ENCODE measurements around the gene ADGRL3.
"Not testable (repeated sequence)": the region's sequence is repeated elsewhere in the genome, so short reads cannot be mapped to it uniquely, and the experiment has no call there.

The ADGRL3 gene

DNA sequence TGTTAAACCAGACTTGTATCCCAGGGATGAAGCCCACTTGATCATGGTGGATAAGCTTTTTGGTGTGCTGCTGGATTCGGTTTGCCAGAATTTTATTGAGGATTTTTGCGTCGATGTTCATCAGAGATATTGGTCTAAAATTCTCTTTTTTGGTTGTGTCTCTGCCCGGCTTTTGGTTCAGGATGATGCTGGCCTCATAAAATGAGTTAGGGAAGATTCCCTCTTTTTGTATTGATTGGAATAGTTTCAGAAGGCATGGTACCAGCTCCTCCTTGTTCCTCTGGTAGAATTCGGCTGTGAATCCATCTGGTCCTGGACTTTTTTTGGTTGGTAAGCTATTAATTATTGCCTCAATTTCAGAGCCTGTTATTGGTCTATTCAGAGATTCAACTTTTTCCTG is 556.8 kb downstream of the ADGRL3 start:
- DNase-seq (ENCODE audit: low read depth) = not testable (repeated sequence)

DNA sequence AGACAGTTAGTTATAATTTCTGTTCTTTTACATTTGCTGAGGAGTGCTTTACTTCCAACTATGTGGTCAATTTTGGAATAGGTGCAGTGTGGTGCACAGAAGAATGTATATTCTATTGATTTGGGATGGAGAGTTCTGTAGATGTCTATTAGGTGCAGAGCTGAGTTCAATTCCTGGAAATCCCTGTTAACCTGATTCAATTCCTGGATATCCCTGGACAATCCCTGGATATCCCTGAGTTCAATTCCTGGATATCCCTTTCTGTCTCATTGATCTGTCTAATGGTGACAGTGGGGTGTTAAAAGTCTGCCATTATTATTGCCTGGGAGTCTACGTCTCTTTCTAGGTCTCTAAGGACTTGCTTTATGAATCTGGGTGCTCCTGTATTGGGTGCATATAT is 557.9 kb downstream of the ADGRL3 start:
- not testable (repeated sequence) for DNase-seq (ENCODE audit: low read depth)

DNA sequence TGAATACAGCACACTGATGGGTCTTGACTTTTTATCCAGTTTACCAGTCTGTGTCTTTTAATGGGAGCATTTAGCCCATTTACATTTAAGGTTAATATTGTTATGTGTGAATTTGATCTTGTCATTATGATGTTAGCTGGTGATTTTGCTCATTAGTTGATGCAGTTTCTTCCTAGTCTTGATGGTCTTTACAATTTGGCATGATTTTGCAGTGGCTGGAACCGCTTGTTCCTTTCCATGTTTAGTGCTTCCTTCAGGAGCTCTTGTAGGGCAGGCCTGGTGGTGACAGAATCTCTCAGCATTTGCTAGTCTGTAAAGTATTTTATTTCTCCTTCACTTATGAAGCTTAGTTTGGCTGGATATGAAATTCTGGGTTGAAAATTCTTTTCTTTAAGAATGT is 558.5 kb downstream of the ADGRL3 start:
- not testable (repeated sequence) for DNase-seq (ENCODE audit: low read depth)

DNA sequence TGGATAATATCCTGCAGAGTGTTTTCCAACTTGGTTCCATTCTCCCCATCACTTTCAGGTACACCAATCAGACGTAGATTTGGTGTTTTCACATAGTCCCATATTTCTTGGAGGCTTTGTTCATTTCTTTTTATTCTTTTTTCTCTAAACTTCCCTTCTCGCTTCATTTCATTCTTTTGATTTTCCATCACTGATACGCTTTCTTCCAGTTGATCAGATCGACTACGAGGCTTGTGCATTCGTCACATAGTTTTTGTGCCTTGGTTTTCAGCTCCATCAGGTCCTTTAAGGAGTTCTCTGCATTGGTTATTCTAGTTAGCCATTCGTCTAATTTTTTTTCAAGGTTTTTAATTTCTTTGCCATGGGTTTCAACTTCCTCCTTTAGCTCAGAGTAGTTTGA is 559.1 kb downstream of the ADGRL3 start:
- not testable (repeated sequence) for DNase-seq (ENCODE audit: low read depth)

DNA sequence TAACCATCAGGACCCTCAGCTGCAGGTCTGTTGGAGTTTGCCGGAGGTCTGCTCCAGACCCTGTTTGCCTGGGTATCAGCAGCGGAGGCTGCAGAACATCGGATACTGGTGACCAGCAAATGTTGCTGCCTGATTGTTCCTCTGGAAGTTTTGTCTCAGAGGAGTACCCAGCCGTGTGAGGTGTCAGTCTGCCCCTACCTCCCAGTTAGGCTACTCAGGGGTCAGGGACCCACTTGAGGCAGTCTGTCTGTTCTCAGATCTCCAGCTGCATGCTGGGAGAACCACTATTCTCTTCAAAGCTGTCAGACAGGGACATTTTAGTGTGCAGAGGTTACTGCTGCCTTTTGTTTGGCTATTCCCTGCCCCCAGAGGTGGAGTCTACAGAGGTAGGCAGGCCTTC is 559.8 kb downstream of the ADGRL3 start:
- DNase-seq (ENCODE audit: low read depth) = not testable (repeated sequence)

- DNase-seq (ENCODE audit: low read depth) = no peak
Measured at GRCh38 chr4:61760820-61761219, 560.7 kb downstream of the ADGRL3 start.

GRCh38 chr4:61762722-61763627 is 562.8 kb downstream of the ADGRL3 start:
- no peak for DNase-seq (ENCODE audit: low read depth)

DNA sequence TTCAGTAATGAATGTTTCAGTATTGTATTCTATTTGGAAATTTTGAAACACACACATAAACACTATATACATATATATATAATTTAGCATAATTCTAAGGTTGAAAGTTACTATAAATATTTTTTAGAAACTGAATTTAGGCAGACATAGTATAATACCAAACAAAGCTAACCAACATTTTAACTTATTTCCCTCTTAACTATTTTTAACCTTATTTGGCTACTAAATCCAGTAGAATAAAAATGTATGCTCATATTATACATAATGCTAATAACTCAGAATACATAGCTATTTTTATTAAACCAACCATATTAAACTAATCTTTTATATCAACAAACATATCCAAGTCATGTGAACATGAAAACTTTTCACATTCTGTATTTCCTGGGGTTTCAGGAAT is 563.6 kb downstream of the ADGRL3 start:
- DNase-seq (ENCODE audit: low read depth) = no peak

- DNase-seq (ENCODE audit: low read depth) = not testable (repeated sequence)
Measured at GRCh38 chr4:61764090-61764489, 564.0 kb downstream of the ADGRL3 start.

GRCh38 chr4:61769444-61770167 is 569.5 kb downstream of the ADGRL3 start:
- not testable (repeated sequence) for DNase-seq (ENCODE audit: low read depth)

GRCh38 chr4:61770456-61770855 is 570.3 kb downstream of the ADGRL3 start:
- no peak for DNase-seq (ENCODE audit: low read depth)

- no peak for DNase-seq (ENCODE audit: low read depth)
Measured at GRCh38 chr4:61771056-61771455, 570.9 kb downstream of the ADGRL3 start.

- no peak for DNase-seq (ENCODE audit: low read depth)
Measured at GRCh38 chr4:61772126-61772525, 572.0 kb downstream of the ADGRL3 start.

GRCh38 chr4:61773655-61774245 is 573.6 kb downstream of the ADGRL3 start:
- no peak for DNase-seq (ENCODE audit: low read depth)

- DNase-seq (ENCODE audit: low read depth) = no peak
Measured at GRCh38 chr4:61782133-61782532, 582.0 kb downstream of the ADGRL3 start.

DNA sequence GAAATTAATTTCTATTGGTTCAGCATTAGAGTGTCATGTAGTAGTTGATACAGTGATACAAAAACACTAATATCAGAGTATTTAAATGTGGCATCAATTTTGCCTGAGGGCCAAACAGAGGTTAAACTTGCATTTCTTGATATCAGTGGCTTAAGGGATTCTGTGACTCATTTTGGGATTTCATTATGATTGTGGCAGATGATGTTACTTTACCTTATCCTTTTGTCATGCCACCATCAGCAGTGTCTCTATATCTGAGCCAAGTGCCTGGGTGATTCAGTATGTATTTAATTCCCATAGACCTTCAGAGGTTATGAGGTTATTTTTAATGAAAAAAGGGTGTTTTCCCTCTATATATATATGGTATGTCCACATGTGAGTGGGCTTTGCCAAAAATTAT is 582.9 kb downstream of the ADGRL3 start:
- DNase-seq (ENCODE audit: low read depth) = no peak

DNA sequence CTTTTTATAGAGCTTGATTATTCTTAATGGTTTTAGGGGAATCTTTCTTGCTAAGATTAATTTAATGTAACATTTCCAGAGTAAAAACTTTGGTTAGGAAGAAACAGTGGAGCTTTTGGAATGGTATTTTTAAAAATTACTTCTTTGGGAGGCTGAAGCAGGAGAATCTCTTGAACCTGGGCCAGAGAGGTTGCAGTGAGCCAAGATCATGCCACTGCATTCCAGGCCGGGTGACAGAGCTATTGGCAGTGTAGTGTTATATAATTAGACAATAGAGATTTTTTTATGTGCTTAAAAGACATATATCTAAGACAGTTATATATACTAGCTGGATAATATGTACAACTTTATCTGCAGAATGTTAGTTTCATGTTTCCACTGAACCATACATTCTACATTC is 585.6 kb downstream of the ADGRL3 start:
- DNase-seq (ENCODE audit: low read depth) = no peak

DNA sequence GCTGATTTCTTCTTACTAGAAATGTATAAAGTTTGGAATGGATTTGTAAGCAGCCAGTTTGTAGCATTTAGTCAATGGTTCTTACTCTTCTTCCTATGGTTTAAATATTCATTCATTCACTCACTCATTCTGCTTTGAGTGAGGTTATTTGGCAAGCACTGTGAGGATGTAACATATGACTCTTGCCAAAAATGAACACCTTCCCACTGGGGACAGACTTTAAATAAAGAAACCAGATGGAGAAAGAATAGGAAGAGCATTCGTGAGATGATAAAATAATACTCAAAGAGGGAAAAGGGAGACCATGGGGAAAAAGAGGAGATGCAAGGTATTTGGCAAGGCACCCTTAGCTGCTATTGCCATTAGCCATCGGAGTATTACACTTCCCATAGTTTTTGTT is 586.1 kb downstream of the ADGRL3 start:
- DNase-seq (ENCODE audit: low read depth) = no peak

GRCh38 chr4:61795998-61796397 is 595.9 kb downstream of the ADGRL3 start:
- no peak for DNase-seq (ENCODE audit: low read depth)

DNA sequence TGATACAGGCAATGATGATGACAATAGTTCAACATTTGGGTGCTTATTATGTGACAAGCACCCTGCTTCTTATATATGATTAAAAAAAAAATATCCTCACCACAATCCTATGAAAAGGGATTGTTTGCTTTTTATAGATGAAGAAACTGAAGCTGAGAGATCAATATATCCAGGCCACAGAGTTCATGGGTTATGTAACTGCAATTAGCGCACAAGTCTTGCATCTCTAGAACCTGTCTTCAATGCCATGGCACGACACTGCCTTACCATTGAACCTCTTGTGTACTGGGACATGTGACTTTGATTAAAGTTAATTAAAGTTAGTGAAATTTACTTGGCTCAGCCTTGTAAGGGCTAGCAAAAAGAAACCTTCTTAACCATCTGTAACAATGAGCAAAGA is 599.7 kb downstream of the ADGRL3 start:
- no peak for DNase-seq (ENCODE audit: low read depth)

DNA sequence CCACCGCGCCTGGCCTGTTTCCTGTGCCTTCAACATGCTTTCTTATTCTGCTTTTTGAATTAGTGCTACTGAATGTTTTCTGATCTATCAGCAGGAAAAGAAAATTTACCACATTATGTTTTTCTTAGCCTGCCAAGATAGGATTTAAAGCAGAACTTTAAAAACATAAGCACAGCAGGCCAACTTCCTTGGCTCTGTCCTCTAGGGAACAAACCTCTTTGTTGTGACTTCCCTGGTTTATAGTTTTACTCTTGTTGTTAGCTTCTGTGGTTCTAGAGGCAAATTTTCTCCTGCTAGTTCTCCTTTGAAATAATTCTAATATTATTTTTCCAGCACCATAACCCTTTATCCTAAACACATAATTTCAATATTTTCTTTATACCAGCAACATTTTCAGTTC is 605.1 kb downstream of the ADGRL3 start:
- DNase-seq (ENCODE audit: low read depth) = no peak

DNA sequence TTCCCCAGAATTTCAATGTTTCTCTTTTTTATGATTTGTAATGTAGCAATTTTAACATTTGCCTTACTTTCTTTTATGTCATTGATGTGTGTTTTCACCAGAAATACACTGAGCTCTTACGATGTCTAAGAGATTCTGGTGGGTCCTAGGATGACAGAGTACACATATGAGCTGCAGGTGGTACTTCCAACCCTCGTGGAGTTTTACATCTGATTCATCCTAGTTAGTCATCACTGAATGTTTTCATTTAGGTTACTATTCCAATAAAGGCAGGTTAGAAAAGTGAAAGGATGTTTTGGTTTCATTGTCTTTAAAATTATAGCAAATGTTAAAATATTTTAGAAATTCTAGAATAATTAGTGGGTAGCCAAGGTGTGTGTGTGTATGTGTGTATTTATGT is 605.9 kb downstream of the ADGRL3 start:
- DNase-seq (ENCODE audit: low read depth) = no peak

GRCh38 chr4:61812171-61812570 is 612.0 kb downstream of the ADGRL3 start:
- DNase-seq (ENCODE audit: low read depth) = no peak

Data from stimulated activated CD8-positive, alpha-beta memory T cell treated with anti-CD3 and anti-CD28 coated beads, Interleukin-15, amount 100 ng/mL, for 24 hours (primary cell).